ENCODE data around the gene ST6GALNAC4.
A peak's percentile ranks its signal among the peaks of the same experiment; 100 is the strongest.

Gene ST6GALNAC4

GRCh38 chr9:127944586-127945218, 27.9 kb upstream of the ST6GALNAC4 start:
- TF ChIP-seq CTCF (IDR thresholded peaks at IDR 0.05; ENCODE audit: poor library complexity, severe bottlenecking) = no peak
- no peaks in the 10 kb centered on the region; the same call in 1 of the 2 replicates for H3K36me3 ChIP-seq (ENCODE audit: low read depth)
- DNase-seq (ENCODE audit: low spot score) = no peak
- no peak overlapping the region for H3K4me3 ChIP-seq (ENCODE audit: severe bottlenecking)
- no peaks in the 10 kb centered on the region for H3K4me1 ChIP-seq (ENCODE audit: insufficient read depth, poor library complexity, severe bottlenecking)
- no peak overlapping the region for H3K27ac ChIP-seq (ENCODE audit: poor library complexity, severe bottlenecking)
- H3K9me3 ChIP-seq (ENCODE audit: severe bottlenecking) = no peaks in the 10 kb centered on the region
- no peak for ATAC-seq (ENCODE audit: low read depth)
- no peaks in the 10 kb centered on the region for H3K27me3 ChIP-seq (ENCODE audit: insufficient read depth, poor library complexity, severe bottlenecking)

GRCh38 chr9:127943731-127944144, 26.9 kb upstream of the ST6GALNAC4 start:
- TF ChIP-seq CTCF (IDR thresholded peaks at IDR 0.05; ENCODE audit: poor library complexity, severe bottlenecking) = peak; percentile 80
- Histone ChIP-seq H3K36me3 (ENCODE audit: low read depth) (no peaks in the 10 kb centered on the region; the same call in 1 of the 2 replicates), H3K4me3 (ENCODE audit: severe bottlenecking) (no peak overlapping the region), H3K27ac (ENCODE audit: poor library complexity, severe bottlenecking) (no peak overlapping the region), H3K27me3 (ENCODE audit: insufficient read depth, poor library complexity, severe bottlenecking) (no peaks in the 10 kb centered on the region), H3K4me1 (ENCODE audit: insufficient read depth, poor library complexity, severe bottlenecking) (no peaks in the 10 kb centered on the region), H3K9me3 (ENCODE audit: severe bottlenecking) (no peaks in the 10 kb centered on the region)
- DNase-seq (ENCODE audit: low spot score) (no peak), ATAC-seq (ENCODE audit: low read depth) (peak; percentile 82)

GRCh38 chr9:127943011-127943662, 26.3 kb upstream of the ST6GALNAC4 start:
- H3K27me3 ChIP-seq (ENCODE audit: insufficient read depth, poor library complexity, severe bottlenecking) = no peaks in the 10 kb centered on the region
- H3K9me3 ChIP-seq (ENCODE audit: severe bottlenecking) = no peaks in the 10 kb centered on the region
- H3K36me3 ChIP-seq (ENCODE audit: low read depth) = no peaks in the 10 kb centered on the region; the same call in 1 of the 2 replicates
- H3K4me1 ChIP-seq (ENCODE audit: insufficient read depth, poor library complexity, severe bottlenecking) = no peaks in the 10 kb centered on the region
- DNase-seq (ENCODE audit: low spot score) (no peak), ATAC-seq (ENCODE audit: low read depth) (peak; percentile 4; the same call in 1 of the 3 replicates)
- H3K4me3 ChIP-seq (ENCODE audit: severe bottlenecking) = no peak overlapping the region
- no peak overlapping the region for H3K27ac ChIP-seq (ENCODE audit: poor library complexity, severe bottlenecking)
- no peak for TF ChIP-seq CTCF (IDR thresholded peaks at IDR 0.05; ENCODE audit: poor library complexity, severe bottlenecking)

- H3K36me3 ChIP-seq (ENCODE audit: low read depth) = no peaks in the 10 kb centered on the region; the same call in 1 of the 2 replicates
- DNase-seq (ENCODE audit: low spot score) = no peak
- peak; percentile 76 for TF ChIP-seq CTCF (IDR thresholded peaks at IDR 0.05; ENCODE audit: poor library complexity, severe bottlenecking)
Measured at GRCh38 chr9:127942216-127943010, 25.6 kb upstream of the ST6GALNAC4 start.

More at GRCh38 chr9:127942216-127943010, 25.6 kb upstream of the ST6GALNAC4 start:
- Histone ChIP-seq H3K27ac (ENCODE audit: poor library complexity, severe bottlenecking) (no peak overlapping the region), H3K27me3 (ENCODE audit: insufficient read depth, poor library complexity, severe bottlenecking) (no peaks in the 10 kb centered on the region), H3K4me3 (ENCODE audit: severe bottlenecking) (no peak overlapping the region), H3K9me3 (ENCODE audit: severe bottlenecking) (no peaks in the 10 kb centered on the region), H3K4me1 (ENCODE audit: insufficient read depth, poor library complexity, severe bottlenecking) (no peaks in the 10 kb centered on the region)
- peak; percentile 62 for ATAC-seq (ENCODE audit: low read depth)

Measured in RWPE2 (cell line).